ENCODE measurements around the gene LRIT1. TPM values are rescaled to one million over a fixed set of nuclear protein-coding genes. Genes with fewer than 3 reads are reported as not detected.

The LRIT1 gene
- total and polyA plus RNA-seq, 3 donors from 2014 or later, result 4.0 to 12.8 (median 6.6) TPM

DNA sequence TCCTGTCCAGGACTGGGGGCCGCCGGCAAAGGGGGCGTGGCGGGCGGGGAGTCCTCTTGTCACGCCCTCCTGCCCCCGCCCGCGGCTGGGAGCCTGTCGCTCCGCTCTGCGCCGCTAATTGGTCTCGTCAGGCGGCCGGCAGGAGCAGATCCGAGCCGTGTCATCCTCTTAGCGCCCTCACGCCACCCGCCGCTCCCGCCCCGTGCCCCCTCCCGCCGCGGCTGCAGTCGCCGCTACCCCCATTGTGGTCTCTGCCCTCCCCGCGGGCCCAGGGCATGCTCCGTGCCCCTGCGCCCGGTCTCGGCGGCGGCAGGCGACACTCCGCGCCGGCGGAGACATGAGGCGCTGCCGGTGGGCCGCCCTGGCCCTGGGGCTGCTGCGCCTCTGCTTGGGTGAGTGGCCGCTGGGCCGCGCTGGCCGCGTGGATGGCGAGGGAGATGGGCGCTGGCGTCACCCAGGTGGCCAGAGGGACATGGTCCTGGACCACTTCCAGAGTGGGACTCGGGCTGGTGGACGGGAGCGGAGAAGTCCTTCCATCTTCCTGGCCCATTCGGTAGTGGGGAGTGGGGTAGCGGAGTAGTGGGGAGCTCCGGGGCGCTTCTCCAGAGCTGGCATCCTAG, 46.8 kb downstream of the LRIT1 start, which contains the start of gene CDHR1:
Gene CDHR1 (plus strand): TSS at position 114 of the 620 bp plus-strand sequence. CDS start 224 bp downstream, at position 338.
- no peaks in the 10 kb centered on the region for H3K9me3 ChIP-seq
- H3K4me1 ChIP-seq, result peaks cover 8% of the 10 kb centered on the region
- DNase-seq, result peak; percentile 31
- intact Hi-C loops (cut with DNase I; ENCODE audit: low total_unique reads), result no loop called here
- H3K36me3 ChIP-seq (ENCODE audit: low read depth, missing control alignments), result no peaks in the 10 kb centered on the region
- peak within 1 kb of the TSS; percentile 4 to 52 for H3K4me3 ChIP-seq
- H3K27me3 ChIP-seq, result no peaks in the 10 kb centered on the region
- TF ChIP-seq POLR2A (IDR thresholded peaks at IDR 0.05), result no peak
- TF ChIP-seq, protein P1, sequence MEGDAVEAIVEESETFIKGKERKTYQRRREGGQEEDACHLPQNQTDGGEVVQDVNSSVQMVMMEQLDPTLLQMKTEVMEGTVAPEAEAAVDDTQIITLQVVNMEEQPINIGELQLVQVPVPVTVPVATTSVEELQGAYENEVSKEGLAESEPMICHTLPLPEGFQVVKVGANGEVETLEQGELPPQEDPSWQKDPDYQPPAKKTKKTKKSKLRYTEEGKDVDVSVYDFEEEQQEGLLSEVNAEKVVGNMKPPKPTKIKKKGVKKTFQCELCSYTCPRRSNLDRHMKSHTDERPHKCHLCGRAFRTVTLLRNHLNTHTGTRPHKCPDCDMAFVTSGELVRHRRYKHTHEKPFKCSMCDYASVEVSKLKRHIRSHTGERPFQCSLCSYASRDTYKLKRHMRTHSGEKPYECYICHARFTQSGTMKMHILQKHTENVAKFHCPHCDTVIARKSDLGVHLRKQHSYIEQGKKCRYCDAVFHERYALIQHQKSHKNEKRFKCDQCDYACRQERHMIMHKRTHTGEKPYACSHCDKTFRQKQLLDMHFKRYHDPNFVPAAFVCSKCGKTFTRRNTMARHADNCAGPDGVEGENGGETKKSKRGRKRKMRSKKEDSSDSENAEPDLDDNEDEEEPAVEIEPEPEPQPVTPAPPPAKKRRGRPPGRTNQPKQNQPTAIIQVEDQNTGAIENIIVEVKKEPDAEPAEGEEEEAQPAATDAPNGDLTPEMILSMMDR (IDR thresholded peaks at IDR 0.05), result no peak
- H3K27ac ChIP-seq, result no peak within 1 kb of the TSS
- 1% methylated on average over 10 to 23 of the region's 61 CpGs for WGBS, 2 donors

DNA sequence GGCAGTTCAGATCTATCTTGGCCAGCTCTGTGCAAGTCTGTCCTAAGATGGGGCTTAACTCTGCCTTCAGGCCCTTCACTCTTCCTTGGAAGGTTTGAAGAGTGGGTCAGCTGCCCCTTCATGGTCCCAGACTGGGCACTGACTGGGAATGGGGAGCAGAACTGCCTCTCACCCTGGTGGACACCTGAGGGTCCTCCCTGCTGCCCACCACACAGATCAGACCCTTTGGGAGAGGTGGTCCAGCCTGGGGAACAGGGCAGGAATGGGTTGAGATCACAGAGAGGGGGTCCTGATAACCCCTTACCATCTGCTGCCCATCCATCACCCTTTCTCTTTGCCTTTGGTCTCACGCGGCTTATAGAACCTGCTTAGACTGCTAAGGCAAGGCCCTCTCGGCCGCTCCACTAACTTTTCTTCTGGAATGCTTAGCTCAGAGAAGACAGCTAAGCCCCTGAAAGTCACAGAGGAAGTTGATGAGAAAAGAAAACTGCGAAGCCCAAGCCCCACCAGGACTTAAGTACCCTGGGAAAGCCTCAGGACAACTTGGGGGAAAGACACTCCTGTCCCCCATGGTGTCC, 47.4 kb downstream of the LRIT1 start:
- Histone ChIP-seq H3K27ac (no peak overlapping the region), H3K4me3 (peak overlapping the region; percentile 4 to 52), H3K27me3 (no peaks in the 10 kb centered on the region), H3K9me3 (no peaks in the 10 kb centered on the region), H3K36me3 (ENCODE audit: low read depth, missing control alignments) (no peaks in the 10 kb centered on the region), H3K4me1 (peaks cover 8% of the 10 kb centered on the region)
- 14 to 23% methylated on average over 5 of the region's 5 CpGs for WGBS, 2 donors
- intact Hi-C loops (cut with DNase I; ENCODE audit: low total_unique reads), result no loop called here
- DNase-seq, result no peak
- no peak for TF ChIP-seq POLR2A (IDR thresholded peaks at IDR 0.05)
- TF ChIP-seq, protein P1 (IDR thresholded peaks at IDR 0.05), result no peak

DNA sequence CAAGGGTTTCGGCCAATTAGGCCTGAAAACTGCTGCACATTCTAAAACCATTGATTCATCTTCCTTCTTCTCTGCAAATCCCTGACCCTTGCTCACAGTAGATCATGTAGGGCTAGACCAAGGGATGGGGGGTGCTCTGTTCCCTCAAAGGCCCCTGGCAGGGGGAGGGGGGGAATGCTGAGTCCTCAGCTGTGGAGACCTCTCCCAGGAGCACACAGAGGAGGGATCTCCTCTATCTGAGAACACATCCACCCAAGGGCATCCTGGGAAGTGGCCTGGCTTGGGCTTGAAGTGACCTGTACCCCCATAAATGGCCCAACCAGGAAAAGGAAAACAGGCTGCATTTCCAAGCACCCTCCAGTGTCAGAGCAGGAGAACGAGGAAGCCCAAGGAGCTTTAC, 48.0 kb downstream of the LRIT1 start:
- Histone ChIP-seq H3K27me3 (no peaks in the 10 kb centered on the region), H3K4me1 (peaks cover 8% of the 10 kb centered on the region), H3K9me3 (no peaks in the 10 kb centered on the region), H3K4me3 (no peak overlapping the region), H3K27ac (no peak overlapping the region), H3K36me3 (ENCODE audit: low read depth, missing control alignments) (no peaks in the 10 kb centered on the region)
- TF ChIP-seq POLR2A (IDR thresholded peaks at IDR 0.05), result no peak
- TF ChIP-seq, protein P1 (IDR thresholded peaks at IDR 0.05), result no peak
- intact Hi-C loops (cut with DNase I; ENCODE audit: low total_unique reads), result no loop called here
- DNase-seq, result no peak
- 82 to 90% methylated on average over 2 of the region's 2 CpGs for WGBS, 2 donors

DNA sequence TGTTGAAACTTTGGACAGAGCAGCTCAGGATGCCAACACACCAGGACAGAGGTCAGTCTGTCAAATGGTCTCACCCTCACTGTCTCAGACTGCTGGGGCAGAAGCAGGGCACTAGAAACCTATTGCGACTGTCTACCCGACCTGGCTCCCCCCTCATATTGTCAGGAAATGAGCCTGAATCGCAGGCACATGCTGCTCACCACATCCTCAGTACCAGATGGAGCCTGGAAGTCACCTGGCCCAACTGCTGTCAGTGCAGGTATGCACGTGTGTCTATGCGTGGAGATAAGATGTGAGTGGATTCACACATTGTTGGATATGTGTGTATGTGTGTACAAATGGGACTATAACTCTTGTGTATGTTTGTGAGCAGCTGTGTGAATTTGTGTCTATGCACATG, 50.2 kb downstream of the LRIT1 start:
- Histone ChIP-seq H3K36me3 (ENCODE audit: low read depth, missing control alignments) (no peaks in the 10 kb centered on the region), H3K27me3 (no peaks in the 10 kb centered on the region), H3K27ac (no peak overlapping the region), H3K4me1 (peaks cover 8% of the 10 kb centered on the region), H3K4me3 (no peak overlapping the region), H3K9me3 (no peaks in the 10 kb centered on the region)
- intact Hi-C loops (cut with DNase I; ENCODE audit: low total_unique reads), result no loop called here
- TF ChIP-seq POLR2A (IDR thresholded peaks at IDR 0.05), result no peak
- TF ChIP-seq, protein P1 (IDR thresholded peaks at IDR 0.05), result no peak
- WGBS, 2 donors, result 59 to 94% methylated on average over 5 of the region's 5 CpGs
- no peak for DNase-seq

DNA sequence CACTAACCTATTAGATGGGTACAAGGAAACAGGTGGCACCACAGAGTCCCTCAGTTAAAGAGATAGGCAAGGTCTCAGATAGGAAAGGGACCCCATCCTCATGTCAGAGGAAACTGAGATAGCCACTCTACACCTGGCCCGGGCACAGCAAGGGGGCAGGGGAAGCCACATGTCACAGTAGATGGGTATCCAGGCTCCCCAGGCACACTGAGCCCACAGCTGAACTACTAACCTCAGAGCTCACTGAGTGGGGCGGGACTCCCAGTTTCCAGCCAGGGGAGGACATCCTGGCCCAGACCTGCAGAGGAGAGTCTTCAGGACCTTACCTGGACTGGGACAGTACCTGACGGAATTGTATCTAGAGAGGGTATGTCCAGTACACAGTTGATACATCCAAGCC, 50.7 kb downstream of the LRIT1 start:
- no peaks in the 10 kb centered on the region for H3K27me3 ChIP-seq
- H3K9me3 ChIP-seq, result no peaks in the 10 kb centered on the region
- intact Hi-C loops (cut with DNase I; ENCODE audit: low total_unique reads), result no loop called here
- DNase-seq, result no peak
- WGBS, 2 donors, result 85 to 92% methylated on average over 3 of the region's 3 CpGs
- TF ChIP-seq, protein P1 (IDR thresholded peaks at IDR 0.05), result no peak
- TF ChIP-seq POLR2A (IDR thresholded peaks at IDR 0.05), result no peak
- H3K4me3 ChIP-seq, result no peak overlapping the region
- peaks cover 8% of the 10 kb centered on the region for H3K4me1 ChIP-seq
- no peaks in the 10 kb centered on the region for H3K36me3 ChIP-seq (ENCODE audit: low read depth, missing control alignments)
- H3K27ac ChIP-seq, result no peak overlapping the region
